Ovary (tissue), 3 donors: ENCODE results near the gene PMVK.

ENCODE experiments used
- EP300 ChIP-seq: sonication (generic); formaldehyde crosslinking; IDR thresholded peaks from one replicate; pipeline ENCODE4 v1.6.1; 2017; ENCODE audit warnings: antibody characterized with exemption
- TF ChIP-seq, protein P1 (sequence below), 3 donors: fragments of 450-650 bp in 2 of 3; fragments of 200-600 bp in 1 of 3; IDR thresholded peaks; one replicate each; pipeline versions ENCODE4 v1.5.1 to v1.8.0; 2016 to 2022; ENCODE audit warnings: antibody characterized with exemption in 3 of 3, mild to moderate bottlenecking in 1 of 3
- donor health status: DM: no; HTN: no; CAD: no.

DNA sequence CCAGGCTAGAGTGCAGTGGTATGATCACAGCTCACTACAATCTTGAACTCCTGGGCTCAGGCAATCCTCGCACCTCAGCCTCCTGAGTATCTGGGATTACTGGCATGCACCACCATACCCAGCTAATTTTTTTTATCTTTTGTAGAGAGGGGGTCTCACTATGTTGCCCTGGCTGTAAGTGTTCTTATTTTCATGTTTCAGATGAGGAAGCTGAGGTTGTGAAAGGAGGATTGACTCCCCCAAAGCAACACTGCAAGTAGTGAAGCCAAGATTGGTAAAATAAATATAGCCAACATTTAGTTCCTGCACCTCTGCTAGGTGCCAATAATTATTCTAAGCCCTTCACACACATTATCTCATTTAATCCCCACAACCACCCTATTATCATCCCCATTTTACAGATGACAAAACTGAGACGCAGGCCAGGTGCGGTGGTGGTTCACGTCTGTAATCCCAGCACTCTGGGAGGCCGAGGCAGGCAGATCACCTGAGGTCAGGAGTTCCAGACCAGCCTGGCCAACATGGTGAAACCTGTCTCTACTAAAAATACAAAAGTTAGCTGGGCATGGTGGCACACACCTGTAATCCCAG is 2.1 kb downstream of the PMVK start:
- TF ChIP-seq, protein P1, sequence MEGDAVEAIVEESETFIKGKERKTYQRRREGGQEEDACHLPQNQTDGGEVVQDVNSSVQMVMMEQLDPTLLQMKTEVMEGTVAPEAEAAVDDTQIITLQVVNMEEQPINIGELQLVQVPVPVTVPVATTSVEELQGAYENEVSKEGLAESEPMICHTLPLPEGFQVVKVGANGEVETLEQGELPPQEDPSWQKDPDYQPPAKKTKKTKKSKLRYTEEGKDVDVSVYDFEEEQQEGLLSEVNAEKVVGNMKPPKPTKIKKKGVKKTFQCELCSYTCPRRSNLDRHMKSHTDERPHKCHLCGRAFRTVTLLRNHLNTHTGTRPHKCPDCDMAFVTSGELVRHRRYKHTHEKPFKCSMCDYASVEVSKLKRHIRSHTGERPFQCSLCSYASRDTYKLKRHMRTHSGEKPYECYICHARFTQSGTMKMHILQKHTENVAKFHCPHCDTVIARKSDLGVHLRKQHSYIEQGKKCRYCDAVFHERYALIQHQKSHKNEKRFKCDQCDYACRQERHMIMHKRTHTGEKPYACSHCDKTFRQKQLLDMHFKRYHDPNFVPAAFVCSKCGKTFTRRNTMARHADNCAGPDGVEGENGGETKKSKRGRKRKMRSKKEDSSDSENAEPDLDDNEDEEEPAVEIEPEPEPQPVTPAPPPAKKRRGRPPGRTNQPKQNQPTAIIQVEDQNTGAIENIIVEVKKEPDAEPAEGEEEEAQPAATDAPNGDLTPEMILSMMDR (IDR thresholded peaks at IDR 0.05), result no peak
- TF ChIP-seq EP300, result no peak
